Measurements from ENCODE around the gene TMF1.

GRCh38 chr3:69084326-69085167 is 32.4 kb upstream of the TMF1 start, which contains the start of gene ARL6IP5:
- TF ChIP-seq CTCF (IDR thresholded peaks at IDR 0.05) (no peak), POLR2A (IDR thresholded peaks at IDR 0.05) (no peak)

Measured in vagina (tissue), 2 donors.